ENCODE data around the gene TNFAIP1.

DNA sequence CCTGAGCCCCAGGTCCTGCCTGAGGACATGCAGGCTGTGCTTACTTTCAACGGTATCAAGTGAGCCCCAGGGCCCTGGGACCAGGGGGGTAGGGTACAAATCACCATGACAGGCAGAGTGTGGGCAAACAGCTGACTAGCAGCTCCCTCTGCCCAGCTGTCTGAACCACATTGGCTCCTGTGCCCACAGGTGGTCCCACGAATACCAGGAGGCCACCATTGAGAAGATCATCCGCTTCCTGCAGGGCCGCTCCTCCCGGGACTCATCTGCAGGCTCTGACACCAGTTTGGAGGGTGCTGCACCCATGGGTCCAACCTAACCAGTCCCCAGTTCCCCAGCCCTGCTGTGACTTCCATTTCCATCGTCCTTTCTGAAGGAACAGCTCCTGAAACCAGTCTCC is 60.4 kb downstream of the TNFAIP1 start:
- no peak for TF ChIP-seq EP300 (IDR thresholded peaks at IDR 0.05)
- TF ChIP-seq, protein P1, sequence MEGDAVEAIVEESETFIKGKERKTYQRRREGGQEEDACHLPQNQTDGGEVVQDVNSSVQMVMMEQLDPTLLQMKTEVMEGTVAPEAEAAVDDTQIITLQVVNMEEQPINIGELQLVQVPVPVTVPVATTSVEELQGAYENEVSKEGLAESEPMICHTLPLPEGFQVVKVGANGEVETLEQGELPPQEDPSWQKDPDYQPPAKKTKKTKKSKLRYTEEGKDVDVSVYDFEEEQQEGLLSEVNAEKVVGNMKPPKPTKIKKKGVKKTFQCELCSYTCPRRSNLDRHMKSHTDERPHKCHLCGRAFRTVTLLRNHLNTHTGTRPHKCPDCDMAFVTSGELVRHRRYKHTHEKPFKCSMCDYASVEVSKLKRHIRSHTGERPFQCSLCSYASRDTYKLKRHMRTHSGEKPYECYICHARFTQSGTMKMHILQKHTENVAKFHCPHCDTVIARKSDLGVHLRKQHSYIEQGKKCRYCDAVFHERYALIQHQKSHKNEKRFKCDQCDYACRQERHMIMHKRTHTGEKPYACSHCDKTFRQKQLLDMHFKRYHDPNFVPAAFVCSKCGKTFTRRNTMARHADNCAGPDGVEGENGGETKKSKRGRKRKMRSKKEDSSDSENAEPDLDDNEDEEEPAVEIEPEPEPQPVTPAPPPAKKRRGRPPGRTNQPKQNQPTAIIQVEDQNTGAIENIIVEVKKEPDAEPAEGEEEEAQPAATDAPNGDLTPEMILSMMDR (IDR thresholded peaks at IDR 0.05), result no peak
- TF ChIP-seq POLR2A (IDR thresholded peaks at IDR 0.05), result no peak

Measured in gastroesophageal sphincter (tissue), 3 donors.